NOMO-1 treated with DMSO at 0.1 percent for 48 hours (cell line): ENCODE measurements around the gene NSF.

Experiments used
- DNase-seq: peaks from one replicate; lab custom pipeline; 2025; ENCODE audit not compliant: unreplicated experiment; lab: John Stamatoyannopoulos, UW

The NSF gene

DNA sequence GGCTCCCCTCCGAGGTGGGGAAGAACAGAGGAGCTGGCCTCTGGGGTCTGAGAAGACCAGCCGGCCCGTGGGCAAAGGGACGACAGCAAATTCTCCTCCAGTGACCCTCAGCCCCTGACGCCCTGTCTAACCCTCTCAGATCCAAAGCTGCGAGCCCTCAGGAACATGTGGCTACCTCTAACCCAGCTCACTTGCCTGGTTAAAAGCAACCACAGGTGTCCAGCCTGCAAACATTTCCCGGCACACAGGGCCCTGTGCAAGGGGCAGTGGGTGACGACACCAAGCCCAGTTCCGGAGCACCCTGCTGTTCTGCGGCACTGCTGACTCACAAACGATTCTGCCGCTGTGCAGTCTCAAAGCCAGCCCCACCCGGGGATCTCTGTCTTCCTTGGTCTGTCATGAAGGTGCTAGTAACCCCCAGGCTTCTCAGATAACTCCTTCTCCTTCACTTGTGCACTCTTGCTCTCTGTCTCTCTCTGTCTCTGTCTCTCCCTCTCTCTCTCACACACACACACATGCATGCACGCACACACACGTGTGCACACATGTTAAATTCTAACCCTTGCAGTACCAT is 205.0 kb downstream of the NSF start:
- DNase-seq: no peak

DNA sequence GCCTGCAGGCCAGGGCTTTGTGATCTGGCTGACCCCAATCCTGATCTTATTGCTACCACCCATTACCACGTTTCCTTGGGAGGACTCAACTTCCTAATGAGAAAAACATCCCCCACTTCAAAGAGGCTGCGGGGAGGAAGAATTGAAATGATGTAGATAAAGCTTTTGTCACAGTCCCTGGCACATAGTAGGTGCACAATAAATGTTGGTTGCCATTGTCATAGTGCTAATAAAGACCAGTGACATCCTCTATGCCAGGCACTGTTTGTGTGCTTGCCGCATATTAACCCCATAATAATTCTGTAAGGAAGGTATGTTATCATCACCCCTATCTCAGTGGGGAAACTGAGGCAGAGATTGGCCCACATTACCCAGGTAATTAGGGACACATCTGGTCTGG is 205.6 kb downstream of the NSF start:
- DNase-seq: no peak

- DNase-seq: no peak
Observed at GRCh38 chr17:46796524-46796923, 206.1 kb downstream of the NSF start.

- no peak for DNase-seq
Observed at GRCh38 chr17:46796956-46797530, 206.6 kb downstream of the NSF start.

- DNase-seq: no peak
Observed at GRCh38 chr17:46800573-46800972, 210.1 kb downstream of the NSF start.

GRCh38 chr17:46802800-46803199 is 212.3 kb downstream of the NSF start:
- no peak for DNase-seq

- DNase-seq: no peak
Observed at GRCh38 chr17:46803544-46803943, 213.1 kb downstream of the NSF start.

GRCh38 chr17:46805771-46806170 is 215.3 kb downstream of the NSF start:
- no peak for DNase-seq
